Ectodermal cell (in vitro differentiated cells): ENCODE measurements around the gene ELAVL1.
"Not testable (repeated sequence)": the region's sequence is repeated elsewhere in the genome, so short reads cannot be mapped to it uniquely, and the experiment has no call there.

Source experiments
- H3K27ac ChIP-seq: 2 replicates; pipeline ENCODE4 v1.7.0; 2013; ENCODE audit warnings: mild to moderate bottlenecking, low read depth, low read length; ENCODE audit not compliant: insufficient read depth, poor library complexity, severe bottlenecking
- H3K27me3 ChIP-seq: 2 replicates; pipeline ENCODE4 v1.7.0; 2013; ENCODE audit warnings: mild to moderate bottlenecking, low read length; ENCODE audit not compliant: insufficient read depth, control insufficient read depth, poor library complexity, severe bottlenecking
- H3K36me3 ChIP-seq: one replicate; pipeline ENCODE4 v1.7.0; 2013; ENCODE audit warnings: low read length; ENCODE audit not compliant: control insufficient read depth, insufficient read depth
- H3K4me1 ChIP-seq: one replicate; pipeline ENCODE4 v1.7.0; 2013; ENCODE audit warnings: low read length; ENCODE audit not compliant: control insufficient read depth, insufficient read depth
- H3K4me3 ChIP-seq: 2 replicates; pipeline ENCODE4 v1.7.0; 2013; ENCODE audit warnings: low read depth, low read length, control low read depth; ENCODE audit not compliant: insufficient read depth
- H3K9me3 ChIP-seq: 2 replicates; pipeline ENCODE4 v1.7.0; 2013; ENCODE audit warnings: mild to moderate bottlenecking, low read length, moderate library complexity; ENCODE audit not compliant: control insufficient read depth
- WGBS, 2 experiments: methylation state at CpG; one replicate each; pipeline ENCODE4 v1.1.7; 2013; ENCODE audit warnings: missing lambda C conversion rate in 2 of 2; 5-methylcytosine and 5-hydroxymethylcytosine counted together

ELAVL1 gene

DNA sequence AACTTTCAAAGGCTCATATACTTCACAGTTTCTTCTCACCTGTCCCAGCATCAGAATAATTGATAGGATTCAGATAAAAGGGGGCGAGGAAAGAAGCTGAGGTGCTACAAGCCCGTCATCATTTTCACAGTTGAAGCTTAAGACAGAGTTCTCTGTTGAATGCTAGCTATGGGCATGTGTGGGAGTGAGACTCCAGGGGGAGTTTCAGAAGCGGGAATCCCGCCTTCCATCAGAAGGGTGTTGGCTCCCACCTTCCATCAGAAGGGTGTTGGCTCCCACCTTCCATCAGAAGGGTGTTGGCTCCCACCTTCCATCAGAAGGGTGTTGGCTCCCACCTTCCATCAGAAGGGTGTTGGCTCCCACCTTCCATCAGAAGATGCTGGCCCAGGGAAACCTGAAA, 44.4 kb downstream of the ELAVL1 start:
- Histone ChIP-seq H3K36me3 (peaks cover 38% of the 10 kb centered on the region), H3K27ac (peak overlapping the region; percentile 26)
- not testable (repeated sequence) for H3K4me1 ChIP-seq, H3K9me3 ChIP-seq, H3K4me3 ChIP-seq, H3K27me3 ChIP-seq
- 93 to 99% methylated on average over 4 of the region's 4 CpGs for WGBS, 2 experiments

GRCh38 chr19:7959211-7959610, 46.2 kb downstream of the ELAVL1 start:
- Histone ChIP-seq H3K36me3 (peaks cover 28% of the 10 kb centered on the region), H3K4me3 (no peak overlapping the region), H3K9me3 (no peaks in the 10 kb centered on the region), H3K27ac (no peak overlapping the region), H3K27me3 (no peaks in the 10 kb centered on the region), H3K4me1 (no peaks in the 10 kb centered on the region)
- 90 to 97% methylated on average over 6 of the region's 6 CpGs for WGBS, 2 experiments

DNA sequence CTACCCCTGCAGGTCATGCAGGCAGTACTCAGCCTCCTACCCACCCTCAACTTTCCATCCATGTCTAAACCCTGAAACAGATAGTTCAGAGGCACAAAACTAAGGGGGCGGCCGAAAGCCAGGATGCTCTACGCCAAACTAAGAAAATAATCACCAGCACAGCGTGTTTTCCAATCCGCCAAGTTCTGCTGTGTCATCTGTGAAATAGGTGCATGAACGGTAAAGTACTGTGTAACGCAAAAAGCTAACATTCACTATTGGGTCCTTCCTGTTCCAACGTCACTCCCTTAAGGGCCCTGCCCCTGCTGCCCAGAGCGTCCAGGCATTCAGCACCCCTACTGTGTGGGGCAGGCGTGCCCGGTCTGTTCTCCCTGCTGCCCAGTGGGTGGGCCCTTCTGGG, 49.7 kb downstream of the ELAVL1 start:
- Histone ChIP-seq H3K36me3 (peaks cover under 1% of the 10 kb centered on the region), H3K9me3 (no peaks in the 10 kb centered on the region), H3K4me3 (no peak overlapping the region), H3K27me3 (no peaks in the 10 kb centered on the region), H3K4me1 (no peaks in the 10 kb centered on the region), H3K27ac (no peak overlapping the region)
- 83 to 88% methylated on average over 11 of the region's 11 CpGs for WGBS, 2 experiments

DNA sequence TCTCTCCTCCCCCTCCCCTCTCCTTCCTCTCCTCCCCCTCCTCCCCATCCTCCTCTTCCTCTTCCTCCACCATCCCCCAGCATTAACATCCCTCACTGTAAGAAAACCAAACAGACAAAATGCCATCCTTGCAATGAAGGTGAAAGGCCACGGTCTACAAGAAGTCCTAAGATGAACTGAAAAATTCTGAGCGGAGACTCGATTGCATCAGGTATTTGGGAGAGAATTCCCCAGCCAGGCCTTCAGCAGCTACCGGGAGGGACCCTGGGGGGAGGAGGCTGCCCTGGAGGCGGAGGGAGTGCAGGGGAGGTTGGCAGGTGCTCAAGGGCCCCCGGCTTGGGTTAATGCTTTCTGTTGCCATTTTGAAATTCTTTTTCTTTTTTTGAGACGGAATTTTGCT, 51.9 kb downstream of the ELAVL1 start:
- 79 to 82% methylated on average over 7 of the region's 7 CpGs for WGBS, 2 experiments

GRCh38 chr19:7953060-7953459, 52.4 kb downstream of the ELAVL1 start:
- Histone ChIP-seq H3K4me1 (no peaks in the 10 kb centered on the region), H3K27me3 (no peaks in the 10 kb centered on the region), H3K9me3 (no peaks in the 10 kb centered on the region), H3K36me3 (no peaks in the 10 kb centered on the region), H3K27ac (no peak overlapping the region), H3K4me3 (no peak overlapping the region)
- WGBS, 2 experiments, result 61 to 69% methylated on average over 3 of the region's 3 CpGs

More for the DNA sequence above, 51.9 kb downstream of the ELAVL1 start:
- H3K4me1 ChIP-seq, result no peaks in the 10 kb centered on the region
- H3K4me3 ChIP-seq, result no peak overlapping the region
- H3K36me3 ChIP-seq, result no peaks in the 10 kb centered on the region
- H3K27me3 ChIP-seq, result no peaks in the 10 kb centered on the region
- H3K27ac ChIP-seq, result no peak overlapping the region
- H3K9me3 ChIP-seq, result no peaks in the 10 kb centered on the region

GRCh38 chr19:7947939-7948338, 57.5 kb downstream of the ELAVL1 start:
- H3K36me3 ChIP-seq, result no peaks in the 10 kb centered on the region
- H3K27ac ChIP-seq, result no peak overlapping the region
- H3K4me3 ChIP-seq, result no peak overlapping the region
- no peaks in the 10 kb centered on the region for H3K4me1 ChIP-seq
- WGBS, 2 experiments, result 93 to 94% methylated on average over 4 of the region's 4 CpGs
- H3K9me3 ChIP-seq, result no peaks in the 10 kb centered on the region
- H3K27me3 ChIP-seq, result no peaks in the 10 kb centered on the region

DNA sequence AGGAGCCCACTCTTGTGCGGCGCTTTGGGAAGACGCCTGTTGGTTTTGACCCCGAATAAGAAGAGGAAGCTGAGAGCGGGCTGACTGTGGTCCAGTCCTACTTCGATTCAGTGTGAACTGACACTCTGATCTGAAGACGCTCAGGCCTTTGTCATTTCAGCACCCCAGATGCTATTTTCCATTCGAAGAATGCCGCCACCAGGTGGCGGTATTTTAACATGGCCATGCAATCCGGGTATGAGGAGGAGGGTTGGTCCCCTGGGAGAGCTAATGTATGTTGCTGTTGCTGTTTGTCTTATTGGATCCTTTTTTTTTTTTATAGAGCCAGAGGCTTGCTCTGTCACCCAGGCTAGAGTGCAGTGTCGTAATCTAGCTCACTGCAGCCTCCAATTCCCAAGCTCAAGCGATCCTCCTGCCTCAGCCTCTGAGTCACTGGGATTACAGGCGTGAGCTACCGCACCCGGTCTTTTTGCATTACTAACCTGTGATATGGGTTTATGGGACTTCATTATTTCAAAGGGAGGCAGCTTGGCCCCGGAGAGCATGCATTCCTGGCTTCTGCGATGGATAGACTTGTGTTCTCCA, 61.2 kb downstream of the ELAVL1 start:
- H3K9me3 ChIP-seq, result no peaks in the 10 kb centered on the region
- H3K27me3 ChIP-seq, result no peaks in the 10 kb centered on the region
- peak overlapping the region; percentile 94 for H3K27ac ChIP-seq
- peaks cover 9% of the 10 kb centered on the region for H3K36me3 ChIP-seq
- peak overlapping the region; percentile 96 for H3K4me3 ChIP-seq
- 32 to 33% methylated on average over 18 of the region's 18 CpGs for WGBS, 2 experiments
- no peaks in the 10 kb centered on the region for H3K4me1 ChIP-seq

- Histone ChIP-seq H3K36me3 (peaks cover 15% of the 10 kb centered on the region), H3K4me1 (no peaks in the 10 kb centered on the region), H3K4me3 (peak within 1 kb of the TSS; percentile 96), H3K27me3 (no peaks in the 10 kb centered on the region), H3K9me3 (no peaks in the 10 kb centered on the region), H3K27ac (peak within 1 kb of the TSS; percentile 95)
- 1% methylated on average over 56 of the region's 56 CpGs for WGBS, 2 experiments
Measured at GRCh38 chr19:7943444-7944176, 61.8 kb downstream of the ELAVL1 start, which contains the start of gene TIMM44. TIMM44 (minus strand) TSS chr19:7943666; CDS start chr19:7943651, 15 bp downstream.

DNA sequence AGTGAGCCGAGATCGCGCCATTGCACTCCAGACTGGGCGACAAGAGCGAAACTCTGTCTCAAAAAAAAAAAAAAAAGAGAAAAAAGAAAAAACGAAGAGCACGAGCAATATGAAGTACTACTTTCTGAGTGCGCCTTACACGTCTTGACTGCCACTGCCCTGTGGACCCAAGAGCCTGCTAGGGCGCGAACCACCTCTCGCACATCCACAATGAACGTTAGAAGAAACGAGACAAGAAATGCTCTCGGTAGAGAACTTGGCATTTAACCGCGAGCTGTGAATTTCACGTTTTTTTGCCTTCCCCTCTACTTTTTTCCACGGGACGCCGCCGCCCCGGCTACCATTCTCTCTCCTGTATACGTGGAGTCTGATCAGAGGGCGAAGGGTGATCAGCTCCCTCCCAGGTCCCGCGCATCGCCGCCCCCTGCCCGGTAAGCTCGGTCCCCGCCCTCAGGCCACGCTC, 62.4 kb downstream of the ELAVL1 start:
- Histone ChIP-seq H3K27me3 (no peaks in the 10 kb centered on the region), H3K4me3 (peak overlapping the region; percentile 96), H3K9me3 (no peaks in the 10 kb centered on the region), H3K27ac (peak overlapping the region; percentile 95), H3K4me1 (no peaks in the 10 kb centered on the region), H3K36me3 (peaks cover 16% of the 10 kb centered on the region)
- 11 to 12% methylated on average over 33 of the region's 33 CpGs for WGBS, 2 experiments

DNA sequence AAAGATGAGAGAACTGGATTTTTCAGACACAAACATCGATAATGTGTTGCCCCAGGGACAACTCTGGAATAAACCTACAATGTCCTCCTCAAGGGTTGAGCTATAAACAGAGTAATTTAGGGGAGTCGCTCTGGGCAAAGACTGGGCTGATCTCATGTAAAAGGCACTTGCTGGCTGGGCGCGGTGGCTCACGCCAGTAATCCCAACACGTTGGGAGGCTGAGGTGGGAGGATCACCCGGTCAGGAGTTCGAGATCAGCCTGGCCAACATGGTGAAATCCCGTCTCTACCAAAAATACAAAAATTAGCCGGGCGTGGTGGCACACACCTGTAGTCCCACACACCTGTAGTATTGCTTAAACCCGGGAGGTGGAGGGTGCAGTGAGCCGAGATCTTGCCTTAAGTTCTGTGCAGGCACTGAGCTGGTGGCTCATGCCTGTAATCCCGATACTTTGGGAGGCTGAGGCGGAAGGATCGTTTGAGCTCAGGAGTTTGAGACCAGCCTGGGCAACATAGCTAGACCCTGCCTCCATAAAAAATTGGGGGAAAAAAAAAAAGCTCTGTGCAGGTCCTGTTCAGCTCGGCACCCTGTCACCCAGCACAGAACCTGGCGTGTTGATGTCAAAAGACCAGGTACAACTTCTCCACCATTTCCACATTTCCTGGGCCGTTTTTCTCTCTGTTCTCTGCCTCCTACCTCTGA, 63.4 kb downstream of the ELAVL1 start:
- peaks cover 16% of the 10 kb centered on the region for H3K36me3 ChIP-seq
- H3K4me3 ChIP-seq, result no peak overlapping the region
- H3K27me3 ChIP-seq, result no peaks in the 10 kb centered on the region
- no peaks in the 10 kb centered on the region for H3K4me1 ChIP-seq
- WGBS, 2 experiments, result 92 to 95% methylated on average over 19 of the region's 19 CpGs
- no peak overlapping the region for H3K27ac ChIP-seq
- no peaks in the 10 kb centered on the region for H3K9me3 ChIP-seq
